NCI-H187 treated with DMSO at 0.1 percent for 48 hours (cell line): Measurements from ENCODE around the gene RALGAPA1.

Experiments used
- DNase-seq: peaks from one replicate; lab custom pipeline; 2025; lab: John Stamatoyannopoulos, UW

Gene RALGAPA1

DNA sequence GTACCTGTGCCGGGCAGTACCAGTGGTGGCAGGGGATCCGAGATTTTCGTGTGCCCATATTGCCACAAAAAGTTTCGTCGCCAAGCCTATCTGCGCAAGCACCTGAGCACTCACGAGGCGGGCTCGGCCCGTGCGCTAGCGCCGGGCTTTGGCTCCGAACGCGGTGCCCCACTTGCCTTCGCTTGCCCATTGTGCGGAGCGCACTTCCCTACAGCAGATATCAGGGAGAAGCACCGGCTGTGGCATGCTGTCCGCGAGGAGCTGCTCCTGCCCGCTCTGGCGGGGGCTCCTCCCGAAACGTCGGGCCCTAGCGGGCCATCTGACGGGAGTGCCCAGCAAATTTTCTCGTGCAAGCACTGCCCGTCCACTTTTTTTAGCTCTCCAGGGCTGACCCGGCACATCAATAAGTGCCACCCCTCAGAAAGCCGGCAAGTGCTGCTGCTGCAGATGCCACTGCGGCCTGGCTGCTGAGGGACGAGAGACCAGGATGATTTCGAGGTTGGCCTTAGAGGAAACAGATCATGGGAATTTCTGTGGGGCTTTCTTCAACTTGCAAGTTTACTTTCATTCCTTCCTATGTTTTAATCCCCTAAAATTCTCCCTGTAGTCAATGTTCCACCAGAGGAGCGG, 273.5 kb downstream of the RALGAPA1 start:
- no peak for DNase-seq

DNA sequence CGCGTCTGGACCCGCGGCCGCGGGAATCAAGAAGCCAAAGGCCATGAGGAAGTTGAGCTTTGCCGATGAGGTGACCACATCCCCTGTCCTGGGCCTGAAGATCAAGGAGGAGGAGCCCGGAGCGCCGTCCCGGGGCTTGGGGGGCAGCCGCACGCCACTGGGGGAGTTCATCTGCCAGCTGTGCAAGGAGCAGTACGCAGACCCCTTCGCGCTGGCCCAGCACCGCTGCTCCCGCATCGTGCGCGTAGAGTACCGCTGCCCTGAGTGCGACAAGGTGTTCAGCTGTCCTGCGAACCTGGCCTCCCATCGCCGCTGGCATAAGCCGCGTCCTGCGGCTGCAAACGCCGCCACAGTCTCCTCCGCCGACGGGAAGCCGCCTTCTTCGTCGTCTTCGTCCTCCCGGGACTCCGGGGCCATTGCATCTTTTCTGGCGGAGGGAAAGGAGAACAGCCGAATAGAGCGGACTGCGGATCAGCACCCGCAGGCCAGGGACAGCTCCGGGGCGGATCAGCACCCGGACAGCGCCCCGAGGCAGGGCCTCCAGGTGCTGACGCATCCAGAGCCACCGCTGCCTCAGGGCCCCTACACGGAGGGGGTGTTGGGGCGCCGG, 274.1 kb downstream of the RALGAPA1 start:
- no peak for DNase-seq

DNA sequence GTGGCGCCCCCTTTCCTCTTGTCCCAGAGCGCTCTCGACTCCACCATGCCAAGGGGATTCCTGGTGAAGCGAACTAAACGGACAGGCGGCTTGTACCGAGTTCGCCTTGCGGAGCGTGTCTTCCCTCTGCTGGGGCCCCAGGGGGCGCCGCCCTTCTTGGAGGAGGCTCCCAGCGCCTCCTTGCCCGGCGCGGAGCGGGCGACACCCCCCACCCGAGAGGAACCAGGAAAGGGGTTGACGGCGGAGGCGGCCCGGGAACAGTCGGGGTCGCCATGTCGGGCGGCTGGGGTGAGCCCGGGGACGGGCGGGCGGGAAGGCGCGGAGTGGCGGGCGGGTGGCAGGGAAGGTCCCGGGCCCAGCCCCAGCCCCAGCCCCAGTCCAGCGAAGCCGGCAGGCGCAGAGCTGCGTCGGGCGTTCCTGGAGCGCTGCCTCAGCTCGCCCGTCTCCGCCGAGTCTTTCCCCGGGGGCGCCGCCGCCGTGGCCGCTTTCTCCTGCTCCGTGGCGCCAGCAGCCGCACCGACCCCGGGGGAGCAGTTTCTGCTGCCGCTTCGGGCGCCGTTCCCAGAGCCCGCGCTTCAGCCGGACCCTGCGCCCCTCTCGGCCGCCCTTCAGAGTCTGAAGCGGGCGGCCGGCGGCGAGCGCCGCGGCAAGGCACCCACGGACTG, 274.8 kb downstream of the RALGAPA1 start:
- no peak for DNase-seq

DNA sequence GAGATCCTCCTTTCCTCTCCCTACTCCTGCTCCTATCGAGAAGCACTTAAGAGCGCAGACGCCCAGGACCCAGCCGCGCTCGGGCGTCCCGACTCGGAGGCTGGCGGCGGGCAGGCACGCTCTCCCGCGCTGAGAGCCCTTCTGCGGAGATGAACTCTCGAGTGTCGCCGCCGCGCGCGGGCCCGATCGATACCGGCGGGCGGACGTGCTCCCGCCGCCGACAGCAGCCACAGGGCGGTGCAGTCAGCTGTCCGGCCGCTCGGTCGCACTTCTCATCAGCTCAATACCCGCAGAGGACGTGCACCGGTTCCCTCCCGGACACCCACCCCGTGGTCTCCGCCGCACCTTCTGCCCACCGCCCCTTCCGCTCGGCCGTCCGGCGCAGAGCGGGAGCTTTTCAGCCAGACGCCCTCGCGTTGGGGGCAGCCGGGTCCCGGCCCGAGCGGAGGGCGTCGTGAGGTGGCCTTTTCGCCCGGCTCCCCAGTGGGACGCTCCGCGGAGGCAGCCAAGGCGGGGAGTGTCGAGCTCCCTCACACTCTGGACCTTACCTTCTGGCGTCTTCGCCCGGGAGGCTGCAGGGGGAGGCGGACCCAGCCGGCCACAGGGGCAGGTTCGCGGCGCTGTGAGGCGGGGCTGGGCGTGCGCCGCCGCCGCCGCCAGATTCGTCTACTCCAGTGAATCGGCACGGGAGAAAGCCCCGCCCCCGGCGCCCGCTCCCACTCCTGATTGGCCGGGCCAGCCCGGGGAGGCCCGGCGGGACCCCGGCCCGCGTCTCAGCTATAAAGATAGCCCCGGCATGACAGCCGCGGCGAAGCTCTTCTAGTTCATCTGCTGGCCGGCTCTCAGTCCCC, 275.5 kb downstream of the RALGAPA1 start, which contains the start of gene INSM2:
INSM2 (plus strand) TSS at position 808 of the 851 bp plus-strand sequence. CDS start 89 bp downstream, outside the sequence.
- DNase-seq: no peak

DNA sequence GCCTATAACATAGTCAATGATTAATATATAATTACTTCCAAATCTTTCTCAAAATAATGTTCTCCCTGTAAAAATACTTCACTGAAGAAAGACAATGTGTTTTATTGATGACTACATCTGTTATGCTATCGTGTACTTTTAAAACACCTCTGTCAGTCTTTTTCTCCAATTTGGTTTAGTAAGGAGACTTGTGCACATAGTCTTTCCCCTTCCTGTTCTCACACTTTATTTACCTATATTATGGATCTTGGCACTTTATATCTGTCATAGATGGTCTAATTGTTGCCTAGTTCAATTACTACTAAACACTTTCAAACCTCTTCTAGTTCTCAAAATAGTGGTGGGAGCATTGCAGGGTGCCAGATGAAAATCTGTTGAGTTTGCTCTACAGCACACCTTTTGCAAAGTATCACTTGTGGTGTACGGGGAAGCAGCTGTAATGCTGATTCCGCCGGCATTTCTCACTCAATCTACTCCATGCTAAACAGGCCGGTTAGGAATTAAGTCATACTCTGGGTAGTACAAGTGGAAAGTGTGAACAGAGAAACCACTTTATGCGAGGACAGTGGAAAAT, 276.2 kb downstream of the RALGAPA1 start:
- no peak for DNase-seq

DNA sequence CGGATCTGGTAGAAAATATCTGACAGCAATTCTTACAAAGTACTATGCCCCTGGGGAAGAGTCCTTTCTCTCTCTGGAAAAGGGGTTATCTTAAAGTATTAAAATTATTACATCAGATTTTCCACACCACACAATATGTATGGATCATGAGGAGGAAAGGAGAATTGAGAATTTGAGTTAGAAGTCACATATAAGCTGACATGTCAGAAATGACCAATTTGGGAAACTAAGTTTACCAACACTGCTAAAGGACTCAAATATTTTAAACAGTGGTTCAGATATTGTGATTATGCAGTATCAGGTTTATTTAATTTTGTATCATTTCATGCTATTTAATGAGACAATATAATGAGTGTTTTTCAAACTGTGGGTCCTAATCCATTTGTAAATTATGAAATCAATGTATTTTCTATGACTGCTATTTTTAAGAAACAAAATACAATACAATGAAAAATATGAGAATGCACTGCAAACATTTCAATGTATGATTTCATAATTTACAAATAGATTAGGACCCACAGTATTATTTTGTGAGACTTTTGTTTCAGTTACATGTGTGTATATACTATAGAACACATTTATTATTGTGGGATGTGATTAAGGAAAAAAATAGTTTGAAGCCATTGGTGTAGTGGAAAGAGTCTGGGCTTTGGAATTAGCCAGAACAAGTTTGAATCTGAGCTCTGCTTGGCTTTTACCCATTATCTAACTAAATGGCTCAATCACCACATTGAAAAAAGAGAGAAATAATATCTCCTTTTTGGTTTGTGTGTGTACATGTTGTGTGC, 276.9 kb downstream of the RALGAPA1 start:
- DNase-seq: no peak

DNA sequence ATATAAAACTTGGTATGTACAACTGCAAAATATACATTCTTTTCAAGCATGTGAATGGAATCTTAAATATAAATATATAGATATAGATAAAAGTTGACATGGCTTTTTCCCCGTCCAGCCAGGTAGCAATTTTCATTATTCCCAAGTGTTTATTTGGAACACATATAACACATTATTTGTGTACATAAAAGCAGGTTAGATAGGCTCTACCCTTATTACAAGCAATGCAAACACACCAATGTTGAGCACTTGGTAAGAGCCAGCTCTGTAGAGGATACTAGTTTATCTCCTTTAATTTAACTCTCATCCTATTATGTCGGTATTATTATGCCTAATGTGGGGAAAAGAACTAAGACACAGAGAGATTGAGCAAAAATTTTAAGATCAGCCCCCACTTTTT, 282.1 kb downstream of the RALGAPA1 start:
- no peak for DNase-seq

DNA sequence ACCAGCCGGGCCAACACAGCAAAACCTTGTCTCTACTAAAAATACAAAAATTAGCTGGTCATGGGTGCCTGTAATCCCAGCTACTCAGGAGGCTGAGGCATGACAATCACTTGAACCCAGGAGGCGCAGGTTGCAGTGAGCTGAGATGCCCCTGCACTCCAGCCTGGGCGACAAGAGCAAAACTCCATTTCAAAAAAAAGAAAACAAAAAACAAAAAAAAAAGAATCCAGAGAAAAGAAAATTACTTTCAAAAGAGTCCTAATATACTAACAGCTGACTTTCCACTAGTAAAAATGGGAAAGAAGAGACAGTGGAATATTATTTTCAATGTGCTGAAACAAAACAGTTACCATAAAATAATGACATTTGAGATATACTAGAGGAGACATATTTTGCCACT, 283.4 kb downstream of the RALGAPA1 start:
- no peak for DNase-seq

DNA sequence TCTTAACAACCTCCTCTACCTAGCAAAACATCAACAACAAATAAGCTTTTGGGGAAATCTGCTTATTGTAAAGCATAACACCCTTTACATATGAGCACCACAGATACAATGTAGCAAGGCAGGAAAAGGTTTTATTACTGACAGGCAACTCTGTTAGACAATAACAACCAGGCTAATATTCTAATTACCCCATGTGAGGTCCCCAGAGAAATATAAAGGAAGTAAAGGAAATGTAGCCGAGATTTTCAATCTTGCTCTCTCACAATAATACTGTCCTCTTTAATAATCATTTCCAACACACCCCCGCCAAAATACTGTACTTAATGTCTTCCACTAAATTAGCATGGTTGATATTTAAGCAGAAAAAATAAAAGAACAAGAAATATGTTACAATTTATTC, 289.1 kb downstream of the RALGAPA1 start:
- no peak for DNase-seq

DNA sequence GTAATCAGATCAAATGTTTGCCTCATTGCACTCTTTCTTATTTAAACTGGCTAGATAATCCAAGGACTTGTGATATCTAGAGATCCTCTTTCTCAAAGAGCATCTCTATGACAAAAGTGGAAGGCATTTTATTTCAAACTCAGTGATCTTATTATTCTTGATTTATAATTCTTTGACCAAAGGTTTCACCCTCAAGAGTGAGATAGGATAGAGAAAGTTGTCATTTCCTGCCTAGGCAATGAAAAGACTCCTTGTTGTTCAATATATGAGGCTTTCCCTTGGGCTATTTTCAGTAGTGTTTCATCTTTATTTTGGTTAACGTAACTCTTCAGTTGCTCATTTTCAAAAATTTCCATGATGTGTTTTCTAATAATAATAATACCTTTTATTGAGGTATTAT, 293.2 kb downstream of the RALGAPA1 start:
- DNase-seq: no peak

DNA sequence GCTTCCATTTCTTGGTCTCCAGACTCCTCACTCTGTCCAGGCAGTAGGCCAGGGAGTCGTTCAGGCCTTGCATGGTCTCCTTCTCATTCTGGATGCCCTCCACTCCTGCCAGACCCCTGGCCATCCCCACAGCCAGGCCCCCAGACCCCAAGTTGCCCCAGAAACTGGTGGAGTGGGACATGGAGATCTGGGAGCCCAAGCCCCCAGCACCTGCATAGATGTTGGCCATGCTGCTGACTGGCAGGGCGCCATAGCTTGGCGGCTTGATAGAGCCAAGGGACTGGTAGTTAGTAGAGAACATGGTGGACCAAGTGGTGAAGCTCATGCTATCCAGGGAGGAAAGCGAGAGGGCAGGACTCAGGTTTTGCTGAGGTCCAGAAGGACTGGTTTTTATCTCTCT, 296.3 kb downstream of the RALGAPA1 start:
- no peak for DNase-seq

DNA sequence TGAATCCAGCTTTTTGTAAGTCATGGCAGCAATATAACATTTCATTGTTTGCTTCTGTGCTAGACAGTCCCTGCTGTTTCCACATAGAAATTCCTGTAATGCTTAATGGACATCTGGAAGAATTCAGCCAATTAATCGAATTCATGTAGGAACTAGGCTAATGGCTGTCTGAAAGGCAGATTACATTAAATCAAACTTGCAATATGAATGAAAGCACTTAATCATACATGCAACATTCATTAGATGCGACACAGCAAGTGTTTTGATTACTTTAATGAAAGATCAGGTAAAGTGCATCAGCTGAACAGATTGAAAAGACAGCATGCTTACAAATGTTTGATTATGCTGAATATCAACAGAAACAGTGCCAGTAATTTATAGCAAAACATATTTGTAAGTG, 299.2 kb downstream of the RALGAPA1 start:
- no peak for DNase-seq

DNA sequence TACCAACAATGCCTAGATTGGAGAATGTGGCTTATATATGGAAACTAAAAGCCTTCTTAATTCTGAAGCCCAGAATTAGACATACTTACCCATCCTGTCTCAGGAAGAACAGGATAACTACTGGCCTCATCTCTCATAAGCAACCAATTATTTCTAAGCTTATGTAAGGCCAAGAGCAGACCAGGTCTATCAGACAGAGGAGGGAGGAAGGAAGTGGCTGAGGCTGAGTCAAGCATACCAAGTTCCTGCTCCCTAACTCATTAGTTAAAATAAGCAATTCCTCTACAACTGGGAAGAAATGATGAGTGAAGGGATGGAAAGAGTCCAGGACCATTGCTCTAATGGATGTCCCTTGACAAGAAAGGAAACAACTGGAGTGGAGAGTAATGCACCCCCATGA, 302.2 kb downstream of the RALGAPA1 start:
- DNase-seq: no peak

DNA sequence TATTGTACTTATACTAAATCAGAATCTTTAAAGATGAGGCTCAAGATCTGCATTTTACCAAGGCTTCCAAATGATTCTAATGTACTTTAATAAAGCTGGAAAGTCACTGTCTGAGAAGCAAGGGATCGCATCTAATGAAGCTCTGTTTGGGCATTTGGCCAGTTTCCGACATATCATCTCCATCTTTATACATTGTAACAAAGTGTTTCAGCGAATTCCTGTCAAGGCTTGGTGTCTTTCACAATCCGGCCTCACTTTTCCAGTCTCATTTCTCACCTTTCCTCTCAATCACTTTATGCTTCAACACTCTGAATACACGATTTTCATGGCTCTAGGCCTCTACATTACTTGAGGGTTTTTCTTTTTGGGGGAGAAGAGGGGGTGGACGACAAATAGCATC, 302.6 kb downstream of the RALGAPA1 start:
- DNase-seq: no peak

DNA sequence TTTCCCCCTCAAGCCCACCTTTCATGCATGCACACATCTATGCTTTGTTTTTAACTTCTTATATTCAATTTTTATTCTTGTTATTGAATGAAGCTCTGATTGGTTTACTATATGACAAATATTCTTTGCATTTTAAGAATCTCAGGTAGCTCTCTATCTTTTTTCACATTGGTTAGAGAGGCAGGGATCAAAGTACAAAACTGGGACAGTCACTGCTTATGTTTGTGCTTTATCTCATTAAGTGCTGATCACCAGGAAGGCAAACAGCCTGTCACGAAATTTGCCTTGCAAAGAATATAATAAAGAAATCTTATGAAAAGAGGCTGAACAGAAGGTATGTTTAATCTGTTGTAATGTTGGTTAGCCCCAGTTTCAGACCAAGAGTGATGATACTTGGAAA, 304.8 kb downstream of the RALGAPA1 start:
- no peak for DNase-seq

DNA sequence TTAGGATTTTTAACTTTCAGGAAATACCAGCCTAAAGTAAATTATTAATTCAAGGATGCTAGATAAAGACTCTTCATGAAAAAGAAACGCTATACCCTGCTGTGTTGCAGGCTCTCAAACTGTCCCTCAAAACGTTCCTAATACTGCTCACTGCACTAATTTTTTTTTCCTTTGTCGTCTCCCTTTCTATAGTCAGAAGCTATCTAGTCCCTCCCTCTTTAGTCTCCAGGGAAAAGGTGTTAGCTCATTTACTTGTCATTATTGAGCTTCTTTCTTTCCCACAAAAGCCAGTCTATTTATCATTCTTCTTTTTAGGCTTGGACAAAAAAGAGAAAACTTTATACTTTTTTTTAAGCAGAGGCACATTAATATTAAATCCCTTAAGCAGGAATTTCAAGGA, 305.4 kb downstream of the RALGAPA1 start:
- no peak for DNase-seq

DNA sequence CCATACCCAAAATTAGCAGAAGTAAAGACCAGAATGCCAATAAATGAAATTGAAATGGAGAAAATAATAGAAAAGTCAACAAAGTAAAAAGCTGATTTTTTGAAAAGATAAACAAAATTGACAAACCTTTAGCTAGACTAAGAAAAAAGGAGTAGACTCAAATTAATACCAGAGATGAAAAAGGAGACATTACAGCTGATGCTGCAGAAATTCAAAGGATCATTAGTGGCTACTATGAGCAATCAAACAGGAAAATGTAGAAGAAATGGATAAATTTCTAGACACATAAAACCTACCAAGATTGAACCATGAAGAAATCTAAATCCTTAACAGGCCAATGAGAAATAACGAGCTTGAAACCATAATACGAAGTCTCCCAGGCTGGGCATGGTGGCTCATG, 309.9 kb downstream of the RALGAPA1 start:
- DNase-seq: no peak

DNA sequence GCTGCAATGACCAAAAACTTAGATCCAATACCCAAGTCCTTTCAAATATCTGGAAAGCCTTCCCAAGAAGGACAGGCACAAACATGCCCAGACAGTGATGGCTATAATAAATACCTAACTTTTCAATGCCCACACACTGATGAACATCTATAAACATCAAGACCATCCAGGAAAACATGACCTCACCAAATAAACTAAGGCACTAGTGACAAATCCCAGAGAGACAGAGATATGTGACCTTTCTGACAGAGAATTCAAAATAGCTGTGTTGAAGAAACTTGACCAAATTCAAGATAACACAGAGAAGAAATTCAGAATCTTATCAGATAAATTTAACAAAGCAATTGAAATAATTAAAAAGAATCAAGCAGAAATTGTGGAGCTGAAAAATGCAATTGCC, 313.8 kb downstream of the RALGAPA1 start:
- no peak for DNase-seq

DNA sequence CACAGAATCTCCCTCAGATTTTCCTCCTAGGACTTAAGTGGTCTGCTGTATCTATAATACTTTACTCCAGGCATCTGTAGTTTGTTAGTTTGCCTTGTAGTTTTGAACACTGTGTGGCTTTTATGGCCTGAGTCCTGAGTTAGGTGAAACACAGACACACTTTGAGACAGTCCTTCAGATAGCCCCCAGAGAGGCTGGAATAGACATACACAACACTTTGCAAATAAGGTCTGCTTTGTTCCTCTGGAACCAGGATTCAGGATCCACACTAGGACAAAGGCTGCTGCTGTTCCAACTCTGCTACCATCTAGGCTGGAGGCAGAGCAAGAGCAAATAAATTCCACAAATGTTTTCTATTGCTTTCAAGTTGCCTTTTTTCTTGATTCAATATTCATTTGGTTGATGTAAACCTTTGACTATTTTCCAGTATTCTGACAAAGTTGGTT, 316.5 kb downstream of the RALGAPA1 start:
- DNase-seq: no peak
